K562 (cell line): ENCODE data around the gene CS. TPM values are rescaled to one million over a fixed set of nuclear protein-coding genes. Genes with fewer than 3 reads are reported as not detected.

Source experiments
- ATAC-seq: fragments of 200-7000 bp; cut with Tn5 transposase; 3 replicates; pipeline ENCODE4 v1.9.1; 2020; ENCODE audit warnings: moderate library complexity
- BruUV-seq: library from RNA; stranded (reverse); fragments of 400-500 nt; replicated peaks from 2 replicates; lab custom pipeline; 2021; lab: Mats Ljungman, UMichigan
- CTCF ChIA-PET: fragments of 300-600 bp; formaldehyde crosslinking; extraction: SDS; loops from one replicate; lab custom pipeline; 2021; ENCODE audit warnings: low intra/inter-chr PET ratio; lab: Yijun Ruan, JAX
- POLR2A ChIA-PET: fragments of 300-600, 350-650 bp; sonication (Branson Sonifier 250); formaldehyde crosslinking; extraction: SDS; loops from one replicate; lab custom pipeline; 2021; ENCODE audit warnings: antibody characterized with exemption, inconsistent platforms; lab: Yijun Ruan, JAX
- DNase-seq, 4 experiments: peaks; one replicate each; pipeline versions ENCODE4 v3.0.0 to v3.0.0-alpha.2; 2011 to 2018; ENCODE audit warnings: low spot score in 3 of 4, mixed read lengths in 3 of 4; ENCODE audit errors: extremely low read depth in 1 of 4
- FAIRE-seq: peaks from 2 replicates; lab custom pipeline; 2011; peaks lifted over from hg19 to GRCh38; lab: Jason Lieb, UNC
- H2AFZ ChIP-seq: 2 replicates; pipeline ENCODE4 v1.6.0; 2011; ENCODE audit warnings: low read depth, low read length, control low read depth, inconsistent platforms
- H3K27ac ChIP-seq: fragments of 200-600 bp; 3 replicates; pipeline ENCODE4 v1.8.0; 2011; ENCODE audit warnings: low read depth, mild to moderate bottlenecking, control low read depth, inconsistent platforms, low read length, moderate library complexity, mixed read lengths; ENCODE audit errors: extremely low read depth
- H3K27me3 ChIP-seq, 2 experiments: fragments of 300-600 bp in 1 of 2; 2 replicates in 1 of 2; 3 replicates in 1 of 2; pipeline versions ENCODE4 v1.6.0 to v1.8.0; 2011; ENCODE audit warnings: inconsistent platforms in 2 of 2, low read length in 2 of 2, mild to moderate bottlenecking in 1 of 2, mixed read lengths in 1 of 2, moderate library complexity in 1 of 2; ENCODE audit not compliant: control insufficient read depth in 2 of 2, insufficient read depth in 2 of 2
- H3K36me3 ChIP-seq: fragments of 300-600 bp; 3 replicates; pipeline ENCODE4 v1.8.0; 2011; ENCODE audit warnings: mild to moderate bottlenecking, low read length, inconsistent platforms; ENCODE audit not compliant: control insufficient read depth, insufficient read depth
- H3K4me1 ChIP-seq, 2 experiments: fragments of 200-600 bp in 1 of 2; replicated peaks in 1 of 2; 2 replicates in 1 of 2; 3 replicates in 1 of 2; pipeline versions ENCODE4 v1.5.1 to v1.8.0; 2011; ENCODE audit warnings: inconsistent platforms in 2 of 2, low read length in 2 of 2, mild to moderate bottlenecking in 1 of 2, mixed read lengths in 1 of 2, moderate library complexity in 1 of 2; ENCODE audit not compliant: control insufficient read depth in 2 of 2, insufficient read depth in 2 of 2
- H3K4me2 ChIP-seq: 2 replicates; pipeline ENCODE4 v1.6.1; 2011; ENCODE audit warnings: low read length, control low read depth, inconsistent platforms, mixed read lengths; ENCODE audit not compliant: insufficient read depth
- H3K4me3 ChIP-seq: fragments of 200-600 bp; sonication (generic), shearing (Covaris generic); 2 replicates; pipeline ENCODE4 v1.5.1; 2016; ENCODE audit warnings: control low read depth, inconsistent platforms
- H3K79me2 ChIP-seq: fragments of 200-600 bp; 3 replicates; pipeline ENCODE4 v1.8.0; 2011; ENCODE audit warnings: low read length, inconsistent platforms; ENCODE audit not compliant: control insufficient read depth, insufficient read depth
- H3K9ac ChIP-seq, 2 experiments: 2 replicates each; pipeline versions ENCODE4 v1.6.0 to v1.6.1; 2011; ENCODE audit warnings: low read depth in 2 of 2, low read length in 2 of 2, control low read depth in 1 of 2, inconsistent platforms in 1 of 2, mild to moderate bottlenecking in 1 of 2, mixed read lengths in 1 of 2; ENCODE audit not compliant: insufficient read depth in 1 of 2
- H3K9me1 ChIP-seq: one replicate; pipeline ENCODE4 v1.6.0; 2011; ENCODE audit warnings: inconsistent platforms, mild to moderate bottlenecking, low read length, moderate library complexity; ENCODE audit not compliant: control insufficient read depth, insufficient read depth
- H3K9me3 ChIP-seq: replicated peaks from 2 replicates; pipeline ENCODE4 v1.5.1; 2011; ENCODE audit warnings: low read depth, low read length, inconsistent platforms; ENCODE audit not compliant: control insufficient read depth, insufficient read depth
- H4K20me1 ChIP-seq: replicated peaks from 2 replicates; pipeline ENCODE4 v1.6.1; 2011; ENCODE audit warnings: low read length, inconsistent platforms, mixed read lengths; ENCODE audit not compliant: control insufficient read depth, insufficient read depth
- PHF8 ChIP-seq: fragments of 200-600 bp; sonication (generic); IDR thresholded peaks from 2 replicates; pipeline ENCODE4 v1.6.1; 2012; ENCODE audit warnings: mixed run types, mild to moderate bottlenecking, inconsistent platforms, low read length, moderate library complexity, borderline replicate concordance
- SPI1 ChIP-seq: IDR thresholded peaks from 2 replicates; pipeline ENCODE4 v1.6.1; 2011; ENCODE audit warnings: low read depth, low read length, control low read depth, borderline replicate concordance
- ZFP1 ChIP-seq: fragments of 450-650 bp; formaldehyde crosslinking; IDR thresholded peaks from 2 replicates; pipeline ENCODE4 v1.4.0; 2020; ENCODE audit warnings: mild to moderate bottlenecking, mixed read lengths
- ZNF134 ChIP-seq: fragments of 250-450 bp; sonication (Bioruptor Pico); conservative IDR thresholded peaks from 2 replicates; pipeline ENCODE4 v1.4.0; 2020
- ZNF740 ChIP-seq, 3 experiments: fragments of 200-800 bp in 1 of 3; sonication (Bioruptor generic) in 1 of 3; sonication (generic) in 1 of 3; formaldehyde crosslinking in 1 of 3; IDR thresholded peaks; 2 replicates each; pipeline versions ENCODE4 v1.6.1 to v1.8.0; 2016 to 2022; ENCODE audit warnings: mild to moderate bottlenecking in 2 of 3, missing compliant biosample characterization in 2 of 3, missing genetic modification characterization in 2 of 3, missing genetic modification reagents in 1 of 3
- whole genome bisulfite sequencing: fragments of 100-300 bp; shearing (Covaris generic); methylation state at CpG from one replicate; pipeline ENCODE4 v1.1.6; 2016; ENCODE audit warnings: low coverage, mixed read lengths; ENCODE audit not compliant: insufficient coverage; ENCODE audit errors: missing lambda C conversion rate; 5-methylcytosine and 5-hydroxymethylcytosine counted together
- in situ Hi-C: fragments of 300-500 bp; cut with MboI; formaldehyde crosslinking; loops from 4 replicates; pipeline ENCODE4 v1.15.0; 2018; ENCODE audit warnings: inconsistent platforms, mixed read lengths
- intact Hi-C: fragments of 100-400 bp; cut with micrococcal nuclease; formaldehyde crosslinking; loops from 2 replicates; pipeline ENCODE4 v1.14.2; 2022
- polyA plus RNA-seq, 8 experiments: library from polyadenylated mRNA; depleted of rRNA in 4 of 8; stranded (reverse) in 5 of 8; unstranded in 3 of 8; fragments of >200 nt; fragmentation: Nextera tagmentation in 2 of 8; fragmentation: Illumina TruSeq in 1 of 8; extraction: Ambion mirVana in 2 of 8; extraction: Trizol in 1 of 8; gene quantifications; 2 replicates each; pipeline versions ENCODE4 v1.2.1 to v1.2.3, GENCODE V29; 2011 to 2014; ENCODE audit warnings: inconsistent platforms in 1 of 8, missing spikeins in 1 of 8
- total RNA-seq, 7 experiments: library from RNA; depleted of rRNA in 6 of 7; stranded (reverse); fragments of >200 nt in 6 of 7; fragmentation: Illumina TruSeq in 2 of 7; extraction: Trizol in 2 of 7; gene quantifications; 2 replicates each; pipeline versions ENCODE4 v1.2.1 to v1.2.3, GENCODE V29; 2011 to 2021; ENCODE audit warnings: low replicate concordance in 1 of 7

The CS gene
- total and polyA plus RNA-seq, 9 of the 15 experiments (the other 6 are each of a cell fraction or from before 2014, with no cell fraction given) = 99.9 to 390 (median 149) TPM

- DNase-seq (no peak), FAIRE-seq (no peak), ATAC-seq (no peak)
- no peaks in the 10 kb centered on the region for H4K20me1 ChIP-seq
- H3K27ac ChIP-seq = no peak within 1 kb of the TSS
- H3K4me2 ChIP-seq = no peak within 1 kb of the TSS
- CTCF ChIA-PET = no interaction called here
- peak within 1 kb of the TSS in 1 of 2 experiments; percentile 80; a peak in 2 of 4 replicates for H3K9ac ChIP-seq
- no peak for TF ChIP-seq ZNF134 (CRISPR knock-in tag)
- peak; percentile 63; the same call in 1 of the 2 replicates for TF ChIP-seq SPI1
- TF ChIP-seq ZFP1 (CRISPR knock-in tag) = no peak
- TF ChIP-seq ZNF740 (CRISPR knock-in tag; IDR thresholded peaks at IDR 0.05) = peak; percentile 37; the same call in 1 of the 2 replicates
- no peak for TF ChIP-seq ZNF740 (tag; IDR thresholded peaks at IDR 0.05)
- TF ChIP-seq PHF8 = no peak
- H3K79me2 ChIP-seq = peaks cover 6% of the 10 kb centered on the region
- peaks cover 12 to 16% of the 10 kb centered on the region in 2 experiments; a peak in 4 of 5 replicates for H3K4me1 ChIP-seq
- in situ Hi-C loops (no loop called here), intact Hi-C loops (loop anchor here (10.0 kb wide), 1 partner anchor 185 kb away; the partner anchor contains the start of gene RPS26)
- POLR2A ChIA-PET = interaction anchor here (2.0 kb wide), 1 partner anchor 8 kb away, joined by 6 read pairs; the partner anchor contains the start of gene RNF41
- no peaks in the 10 kb centered on the region for H3K9me3 ChIP-seq
- H3K27me3 ChIP-seq = no peaks in the 10 kb centered on the region
- H3K9me1 ChIP-seq = no peaks in the 10 kb centered on the region
- H3K4me3 ChIP-seq = no peak within 1 kb of the TSS
- no TSS peak for BruUV-seq
- H2AFZ ChIP-seq = no peak within 1 kb of the TSS
- H3K36me3 ChIP-seq = peaks cover 9% of the 10 kb centered on the region; the same call in 2 of the 3 replicates
- WGBS = 53% methylated on average over 3 of the region's 4 CpGs
Observed at GRCh38 chr12:56229916-56230431, 70.2 kb downstream of the CS start, which contains the start of gene SLC39A5. TSS of gene SLC39A5 (plus strand) at chr12:56230051. CDS start at chr12:56231275, 1,224 bp downstream.
